ENCODE results near the gene PIGP.

DNA sequence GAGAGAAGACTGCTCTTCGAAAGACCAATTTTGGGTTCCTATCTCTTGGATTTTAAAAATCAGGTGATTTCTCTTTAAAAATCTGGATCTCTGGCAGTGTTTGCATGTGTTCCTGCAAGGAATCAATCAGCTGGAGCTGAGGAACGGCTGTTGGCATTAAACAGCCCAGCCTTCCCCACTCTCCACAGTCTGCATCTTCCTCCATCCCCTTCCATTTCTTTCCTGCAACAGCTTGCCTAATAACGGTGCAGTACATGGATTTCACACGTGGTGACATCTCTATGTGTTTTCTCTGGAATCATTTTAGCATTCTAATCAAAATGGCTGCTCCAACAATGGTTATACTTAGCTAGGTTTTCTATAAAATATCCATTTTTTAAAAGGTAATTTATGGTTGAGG is 46.4 kb downstream of the PIGP start:
- TF ChIP-seq, protein P1, sequence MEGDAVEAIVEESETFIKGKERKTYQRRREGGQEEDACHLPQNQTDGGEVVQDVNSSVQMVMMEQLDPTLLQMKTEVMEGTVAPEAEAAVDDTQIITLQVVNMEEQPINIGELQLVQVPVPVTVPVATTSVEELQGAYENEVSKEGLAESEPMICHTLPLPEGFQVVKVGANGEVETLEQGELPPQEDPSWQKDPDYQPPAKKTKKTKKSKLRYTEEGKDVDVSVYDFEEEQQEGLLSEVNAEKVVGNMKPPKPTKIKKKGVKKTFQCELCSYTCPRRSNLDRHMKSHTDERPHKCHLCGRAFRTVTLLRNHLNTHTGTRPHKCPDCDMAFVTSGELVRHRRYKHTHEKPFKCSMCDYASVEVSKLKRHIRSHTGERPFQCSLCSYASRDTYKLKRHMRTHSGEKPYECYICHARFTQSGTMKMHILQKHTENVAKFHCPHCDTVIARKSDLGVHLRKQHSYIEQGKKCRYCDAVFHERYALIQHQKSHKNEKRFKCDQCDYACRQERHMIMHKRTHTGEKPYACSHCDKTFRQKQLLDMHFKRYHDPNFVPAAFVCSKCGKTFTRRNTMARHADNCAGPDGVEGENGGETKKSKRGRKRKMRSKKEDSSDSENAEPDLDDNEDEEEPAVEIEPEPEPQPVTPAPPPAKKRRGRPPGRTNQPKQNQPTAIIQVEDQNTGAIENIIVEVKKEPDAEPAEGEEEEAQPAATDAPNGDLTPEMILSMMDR (IDR thresholded peaks at IDR 0.05): no peak
- TF ChIP-seq EZH2 (IDR thresholded peaks at IDR 0.05; ENCODE audit: borderline replicate concordance, insufficient read depth, low read depth, low read length, poor library complexity, severe bottlenecking): no peak

Data from B cell (primary cell).